Endothelial cell (in vitro differentiated cells): ENCODE data around the gene RIN3. TPM values are rescaled to one million over a fixed set of nuclear protein-coding genes. Genes with fewer than 3 reads are reported as not detected.

ENCODE experiments used
- DNase-seq: peaks from one replicate; pipeline ENCODE4 v3.0.0; 2021; ENCODE audit warnings: low spot score
- H3K27ac Mint-ChIP-seq: one replicate; pipeline ENCODE4 v1.8.0; 2021; ENCODE audit warnings: mixed read lengths, inconsistent platforms; ENCODE audit not compliant: unreplicated experiment
- H3K27me3 Mint-ChIP-seq: one replicate; pipeline ENCODE4 v1.8.0; 2021; ENCODE audit warnings: mild to moderate bottlenecking, moderate library complexity, mixed read lengths, inconsistent platforms; ENCODE audit not compliant: unreplicated experiment
- H3K36me3 Mint-ChIP-seq: one replicate; pipeline ENCODE4 v1.8.0; 2021; ENCODE audit warnings: mild to moderate bottlenecking, low read depth, mixed read lengths, inconsistent platforms; ENCODE audit not compliant: unreplicated experiment
- H3K4me1 Mint-ChIP-seq: one replicate; pipeline ENCODE4 v1.8.0; 2021; ENCODE audit warnings: mild to moderate bottlenecking, mixed read lengths, inconsistent platforms; ENCODE audit not compliant: unreplicated experiment
- H3K4me3 Mint-ChIP-seq: one replicate; pipeline ENCODE4 v1.8.0; 2021; ENCODE audit warnings: mild to moderate bottlenecking, mixed read lengths, inconsistent platforms; ENCODE audit not compliant: unreplicated experiment
- H3K9me3 Mint-ChIP-seq: one replicate; pipeline ENCODE4 v1.8.0; 2021; ENCODE audit warnings: mixed read lengths, inconsistent platforms; ENCODE audit not compliant: unreplicated experiment
- total RNA-seq: library from RNA; stranded (reverse); fragmentation: NEBNext Ultra II Directional; extraction: Animal tissue kit (Norgen Biotek cat#: 25700); gene quantifications from one replicate; pipeline ENCODE4 v1.2.1, GENCODE V29; 2021; ENCODE audit not compliant: unreplicated experiment
- TF ChIP-seq, protein P1 (sequence below): fragments of 200-600 bp; sonication (generic); IDR thresholded peaks from one replicate; pipeline ENCODE4 v1.5.0; 2021; ENCODE audit warnings: antibody characterized with exemption; ENCODE audit not compliant: unreplicated experiment

RIN3 gene
- total RNA-seq, 1 donor from 2014 or later, result 25.8 TPM

DNA sequence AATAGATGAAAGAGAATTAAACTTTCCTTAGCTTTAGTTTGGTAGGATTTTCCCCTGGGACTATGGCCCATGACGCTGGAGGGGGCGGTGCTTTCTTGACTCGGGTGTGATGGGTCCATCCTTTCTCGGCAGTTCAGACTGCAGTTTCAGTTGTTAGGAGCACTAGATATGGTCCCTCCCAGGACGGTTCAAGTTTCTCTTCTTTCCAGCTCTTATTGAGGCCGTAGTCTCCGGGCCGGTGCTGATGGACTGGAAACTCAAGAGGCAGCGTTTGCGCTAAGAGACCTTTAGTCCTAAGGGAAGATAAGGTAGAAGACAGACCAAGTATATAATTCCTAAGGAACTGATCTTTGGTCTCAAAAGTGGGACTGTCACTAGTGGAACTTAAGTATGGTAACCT lies 111.2 kb downstream of the RIN3 start:
- peaks cover 19% of the 10 kb centered on the region for H3K9me3 Mint-ChIP-seq
- TF ChIP-seq, protein P1, sequence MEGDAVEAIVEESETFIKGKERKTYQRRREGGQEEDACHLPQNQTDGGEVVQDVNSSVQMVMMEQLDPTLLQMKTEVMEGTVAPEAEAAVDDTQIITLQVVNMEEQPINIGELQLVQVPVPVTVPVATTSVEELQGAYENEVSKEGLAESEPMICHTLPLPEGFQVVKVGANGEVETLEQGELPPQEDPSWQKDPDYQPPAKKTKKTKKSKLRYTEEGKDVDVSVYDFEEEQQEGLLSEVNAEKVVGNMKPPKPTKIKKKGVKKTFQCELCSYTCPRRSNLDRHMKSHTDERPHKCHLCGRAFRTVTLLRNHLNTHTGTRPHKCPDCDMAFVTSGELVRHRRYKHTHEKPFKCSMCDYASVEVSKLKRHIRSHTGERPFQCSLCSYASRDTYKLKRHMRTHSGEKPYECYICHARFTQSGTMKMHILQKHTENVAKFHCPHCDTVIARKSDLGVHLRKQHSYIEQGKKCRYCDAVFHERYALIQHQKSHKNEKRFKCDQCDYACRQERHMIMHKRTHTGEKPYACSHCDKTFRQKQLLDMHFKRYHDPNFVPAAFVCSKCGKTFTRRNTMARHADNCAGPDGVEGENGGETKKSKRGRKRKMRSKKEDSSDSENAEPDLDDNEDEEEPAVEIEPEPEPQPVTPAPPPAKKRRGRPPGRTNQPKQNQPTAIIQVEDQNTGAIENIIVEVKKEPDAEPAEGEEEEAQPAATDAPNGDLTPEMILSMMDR, result no peak
- DNase-seq, result no peak
- H3K27me3 Mint-ChIP-seq, result peaks cover 9% of the 10 kb centered on the region
- no peaks in the 10 kb centered on the region for H3K4me1 Mint-ChIP-seq
- peak overlapping the region; percentile 11 for H3K4me3 Mint-ChIP-seq
- no peak overlapping the region for H3K27ac Mint-ChIP-seq
- peaks cover 66% of the 10 kb centered on the region for H3K36me3 Mint-ChIP-seq

DNA sequence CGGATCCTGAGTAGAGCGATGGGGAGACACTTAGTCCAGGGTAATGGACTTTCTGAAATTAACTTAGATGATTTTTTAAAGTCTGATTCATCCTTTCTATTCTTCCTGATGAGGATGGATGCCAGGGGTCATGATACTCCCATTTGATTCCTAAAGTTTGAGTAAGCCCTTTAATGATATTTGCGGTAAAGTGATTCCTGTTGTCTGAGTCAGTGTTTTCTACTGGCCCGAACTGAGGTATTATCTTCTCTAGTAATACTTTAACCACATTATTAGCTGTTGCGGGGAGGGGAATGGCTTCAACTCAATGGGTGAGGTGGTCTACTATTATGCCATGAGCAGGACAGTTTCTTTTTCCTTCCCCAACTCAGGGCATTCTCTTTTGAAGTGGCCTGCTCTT lies 111.6 kb downstream of the RIN3 start:
- TF ChIP-seq, protein P1, result no peak
- Mint-ChIP-seq H3K9me3 (peaks cover 19% of the 10 kb centered on the region), H3K36me3 (peaks cover 66% of the 10 kb centered on the region), H3K4me1 (no peaks in the 10 kb centered on the region), H3K27me3 (peaks cover 11% of the 10 kb centered on the region), H3K4me3 (peak overlapping the region; percentile 11), H3K27ac (no peak overlapping the region)
- DNase-seq, result no peak

DNA sequence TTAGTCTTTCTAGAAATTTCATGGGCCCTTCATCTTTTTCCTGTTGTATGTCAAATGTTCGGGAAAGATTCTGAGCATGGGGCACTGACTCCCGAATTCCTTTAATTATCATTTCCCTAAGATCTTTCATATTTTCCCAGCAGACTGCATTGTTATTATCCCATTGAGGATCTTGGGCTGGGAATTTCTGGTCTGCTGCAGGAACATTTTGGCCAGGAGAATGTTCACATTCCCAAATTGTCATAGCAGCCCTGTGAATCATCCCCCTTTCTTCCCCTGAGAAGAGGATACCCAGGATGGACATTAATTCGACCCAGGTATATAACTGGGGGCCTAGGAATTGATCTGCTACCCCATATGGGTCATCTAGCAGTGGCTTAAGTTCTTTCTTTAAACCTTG lies 112.5 kb downstream of the RIN3 start:
- H3K36me3 Mint-ChIP-seq, result peaks cover 66% of the 10 kb centered on the region

DNA sequence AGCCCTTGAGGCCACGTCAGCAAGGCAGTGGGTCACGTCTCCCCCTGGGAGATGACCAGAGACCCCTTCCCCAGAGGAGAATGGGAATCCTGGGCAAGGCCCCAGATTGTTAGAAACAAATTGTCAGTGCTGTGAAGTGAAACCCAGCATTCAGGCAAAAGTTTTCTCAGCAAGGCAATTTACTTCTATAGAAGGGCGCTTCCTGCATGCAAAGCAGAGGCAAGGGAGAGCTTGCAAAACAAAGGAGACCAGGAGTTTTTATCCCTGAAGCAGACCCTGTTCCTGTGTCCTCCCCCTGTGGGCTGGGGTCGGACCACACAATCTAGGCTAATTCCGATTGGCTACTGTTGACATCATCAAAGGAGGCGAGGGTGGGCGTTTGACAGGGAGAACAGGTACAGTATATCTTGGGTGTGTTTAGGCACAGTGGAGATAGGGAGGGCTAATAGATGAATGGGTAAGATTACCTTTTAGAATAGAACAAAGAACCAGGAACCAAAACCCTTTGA lies 114.2 kb downstream of the RIN3 start:
- no peak for DNase-seq
- peaks cover 13% of the 10 kb centered on the region for H3K9me3 Mint-ChIP-seq
- H3K4me1 Mint-ChIP-seq, result no peaks in the 10 kb centered on the region
- H3K27me3 Mint-ChIP-seq, result peaks cover 11% of the 10 kb centered on the region
- peaks cover 49% of the 10 kb centered on the region for H3K36me3 Mint-ChIP-seq
- TF ChIP-seq, protein P1, result no peak
- H3K4me3 Mint-ChIP-seq, result peak overlapping the region; percentile 70
- no peak overlapping the region for H3K27ac Mint-ChIP-seq

More for the DNA sequence above, 112.5 kb downstream of the RIN3 start:
- Mint-ChIP-seq H3K4me1 (no peaks in the 10 kb centered on the region), H3K27ac (no peak overlapping the region), H3K4me3 (no peak overlapping the region), H3K27me3 (peaks cover 11% of the 10 kb centered on the region), H3K9me3 (peaks cover 19% of the 10 kb centered on the region)
- no peak for DNase-seq
- TF ChIP-seq, protein P1, result no peak

DNA sequence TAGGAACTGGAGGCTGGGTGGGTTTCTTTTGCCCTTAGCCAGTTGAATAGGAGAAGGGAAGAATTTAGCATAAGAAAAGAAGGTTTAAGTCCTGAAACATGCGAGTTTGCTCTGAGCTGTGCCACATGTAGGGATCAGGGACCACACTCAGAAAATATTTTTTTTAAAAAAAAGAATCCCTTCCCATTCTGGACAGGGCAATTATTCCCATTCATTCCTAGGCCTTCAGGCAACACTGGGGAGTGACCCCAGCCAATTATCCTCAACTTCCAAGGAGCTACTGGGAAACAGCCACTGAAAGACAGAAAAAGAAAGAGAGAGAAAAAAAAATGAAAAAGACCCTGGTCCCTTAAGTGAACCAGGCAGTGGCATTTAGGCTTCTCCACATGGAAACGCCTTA lies 115.1 kb downstream of the RIN3 start:
- H3K4me1 Mint-ChIP-seq, result no peaks in the 10 kb centered on the region

More for the DNA sequence above, 115.1 kb downstream of the RIN3 start:
- H3K4me3 Mint-ChIP-seq, result no peak overlapping the region
- H3K36me3 Mint-ChIP-seq, result peaks cover 47% of the 10 kb centered on the region
- peaks cover 11% of the 10 kb centered on the region for H3K9me3 Mint-ChIP-seq
- no peak overlapping the region for H3K27ac Mint-ChIP-seq
- peaks cover 11% of the 10 kb centered on the region for H3K27me3 Mint-ChIP-seq
- DNase-seq, result no peak
- TF ChIP-seq, protein P1, result no peak
